ENCODE data around the gene MAPK13. TPM values are rescaled to one million over a fixed set of nuclear protein-coding genes. Genes with fewer than 3 reads are reported as not detected.

Gene MAPK13
- polyA plus RNA-seq, 1 donor from 2014 or later: 1.8 TPM

GRCh38 chr6:36160147-36160760 is 29.9 kb downstream of the MAPK13 start:
- no peaks in the 10 kb centered on the region for H3F3A ChIP-seq (ENCODE audit: insufficient read depth, low read length, poor library complexity, severe bottlenecking)
- no peak overlapping the region for H3K27ac ChIP-seq (ENCODE audit: low read length)
- H4K20me1 ChIP-seq (ENCODE audit: insufficient read depth): no peaks in the 10 kb centered on the region
- no peak overlapping the region for H2AFZ ChIP-seq (ENCODE audit: low read depth, low read length)
- no peaks in the 10 kb centered on the region for H3K9me3 ChIP-seq (ENCODE audit: low read length)
- H3K79me2 ChIP-seq (replicated peaks; ENCODE audit: insufficient read depth, low read length): no peaks in the 10 kb centered on the region
- no peaks in the 10 kb centered on the region for H3K36me3 ChIP-seq (ENCODE audit: insufficient read depth, low read length)
- H3K4me3 ChIP-seq (ENCODE audit: low read length): no peak overlapping the region
- no peaks in the 10 kb centered on the region for H3K9me2 ChIP-seq (ENCODE audit: insufficient read depth, low read length)
- no peaks in the 10 kb centered on the region for H3K27me3 ChIP-seq (ENCODE audit: insufficient read depth, low read depth, low read length)
- H3K4me2 ChIP-seq (ENCODE audit: low read length): no peak overlapping the region
- TF ChIP-seq REST (IDR thresholded peaks at IDR 0.05; ENCODE audit: borderline replicate concordance) (no peak), MXI1 (conservative IDR thresholded peaks at IDR 0.05; ENCODE audit: poor library complexity, severe bottlenecking) (no peak), EP300 (conservative IDR thresholded peaks at IDR 0.05; ENCODE audit: poor library complexity, severe bottlenecking) (no peak), EZH2 (IDR thresholded peaks at IDR 0.05; ENCODE audit: borderline replicate concordance, insufficient read depth, low read length, poor library complexity, severe bottlenecking) (no peak), RAD21 (conservative IDR thresholded peaks at IDR 0.05) (no peak), TAF1 (IDR thresholded peaks at IDR 0.05; ENCODE audit: low read depth) (no peak), SMC3 (conservative IDR thresholded peaks at IDR 0.05; ENCODE audit: poor library complexity) (no peak), POLR2AphosphoS5 (IDR thresholded peaks at IDR 0.05) (no peak), CTCF (IDR thresholded peaks at IDR 0.05; ENCODE audit: poor library complexity, severe bottlenecking) (no peak)
- H3K9ac ChIP-seq (ENCODE audit: low read length): no peak overlapping the region

- no peak overlapping the region for H2AFZ ChIP-seq (ENCODE audit: low read depth, low read length)
- TF ChIP-seq POLR2AphosphoS5 (IDR thresholded peaks at IDR 0.05): no peak
- TF ChIP-seq TAF1 (IDR thresholded peaks at IDR 0.05; ENCODE audit: low read depth): no peak
- TF ChIP-seq CTCF (IDR thresholded peaks at IDR 0.05; ENCODE audit: poor library complexity, severe bottlenecking): no peak
- TF ChIP-seq REST (IDR thresholded peaks at IDR 0.05; ENCODE audit: borderline replicate concordance): no peak
- no peak for TF ChIP-seq MXI1 (conservative IDR thresholded peaks at IDR 0.05; ENCODE audit: poor library complexity, severe bottlenecking)
- no peak for TF ChIP-seq SMC3 (conservative IDR thresholded peaks at IDR 0.05; ENCODE audit: poor library complexity)
- no peak for TF ChIP-seq RAD21 (conservative IDR thresholded peaks at IDR 0.05)
- TF ChIP-seq EP300 (conservative IDR thresholded peaks at IDR 0.05; ENCODE audit: poor library complexity, severe bottlenecking): no peak
- no peak for TF ChIP-seq EZH2 (IDR thresholded peaks at IDR 0.05; ENCODE audit: borderline replicate concordance, insufficient read depth, low read length, poor library complexity, severe bottlenecking)
These were observed 39.0 kb downstream of the MAPK13 start for GRCh38 chr6:36169023-36170007.

More at GRCh38 chr6:36169023-36170007, 39.0 kb downstream of the MAPK13 start:
- Histone ChIP-seq H3K27ac (ENCODE audit: low read length) (no peak overlapping the region), H4K20me1 (ENCODE audit: insufficient read depth) (no peaks in the 10 kb centered on the region), H3K4me2 (ENCODE audit: low read length) (no peak overlapping the region), H3K79me2 (replicated peaks; ENCODE audit: insufficient read depth, low read length) (no peaks in the 10 kb centered on the region), H3K27me3 (ENCODE audit: insufficient read depth, low read depth, low read length) (no peaks in the 10 kb centered on the region), H3K9me3 (ENCODE audit: low read length) (no peaks in the 10 kb centered on the region), H3F3A (ENCODE audit: insufficient read depth, low read length, poor library complexity, severe bottlenecking) (no peaks in the 10 kb centered on the region), H3K9ac (ENCODE audit: low read length) (no peak overlapping the region), H3K4me3 (ENCODE audit: low read length) (no peak overlapping the region), H3K9me2 (ENCODE audit: insufficient read depth, low read length) (no peaks in the 10 kb centered on the region), H3K36me3 (ENCODE audit: insufficient read depth, low read length) (no peaks in the 10 kb centered on the region)
